Right atrium auricular region (tissue), 2 donors: ENCODE data around the gene SMIM14. TPM values are rescaled to one million over a fixed set of nuclear protein-coding genes. Genes with fewer than 3 reads are reported as not detected.
"Not testable (repeated sequence)": the region's sequence is repeated elsewhere in the genome, so short reads cannot be mapped to it uniquely, and the experiment has no call there.

Experiments used
- DNase-seq: peaks from one replicate; pipeline ENCODE4 v3.0.0-alpha.2; 2019; ENCODE audit warnings: low spot score
- H3K27ac ChIP-seq, 2 donors: fragments of 200-600 bp; sonication (generic); 1 replicate in 1 of 2; 2 replicates in 1 of 2; pipeline ENCODE4 v1.5.1; 2016 to 2019
- H3K27me3 ChIP-seq, 2 donors: fragments of 200-600 bp; sonication (generic); one replicate each; pipeline versions ENCODE4 v1.5.1 to v1.6.0; 2017 to 2019
- H3K36me3 ChIP-seq: fragments of 200-600 bp; sonication (generic); one replicate; pipeline ENCODE4 v1.5.1; 2016
- H3K4me1 ChIP-seq, 2 donors: fragments of 200-600 bp; sonication (generic); one replicate each; pipeline versions ENCODE4 v1.5.1 to v1.6.0; 2017 to 2019
- H3K4me3 ChIP-seq, 2 donors: fragments of 200-600 bp; sonication (generic); 1 replicate in 1 of 2; 2 replicates in 1 of 2; pipeline ENCODE4 v1.5.1; 2017 to 2019; ENCODE audit warnings: mild to moderate bottlenecking in 1 of 2, moderate library complexity in 1 of 2
- H3K9me3 ChIP-seq, 2 donors: fragments of 200-600 bp; sonication (generic); one replicate each; pipeline ENCODE4 v1.5.1; 2019
- total RNA-seq, 2 donors: library from RNA; depleted of rRNA; stranded (reverse); fragments of >200 nt; gene quantifications; one replicate each; pipeline ENCODE4 v1.1.0, GENCODE V29; 2016
- TF ChIP-seq, protein P1 (sequence below), 2 donors: fragments of 200-600 bp; sonication (generic); IDR thresholded peaks; one replicate each; pipeline ENCODE4 v1.5.1; 2019; ENCODE audit warnings: antibody characterized with exemption in 2 of 2

Gene SMIM14
- total RNA-seq, 2 donors from 2014 or later: 15.2 to 16.6 TPM

DNA sequence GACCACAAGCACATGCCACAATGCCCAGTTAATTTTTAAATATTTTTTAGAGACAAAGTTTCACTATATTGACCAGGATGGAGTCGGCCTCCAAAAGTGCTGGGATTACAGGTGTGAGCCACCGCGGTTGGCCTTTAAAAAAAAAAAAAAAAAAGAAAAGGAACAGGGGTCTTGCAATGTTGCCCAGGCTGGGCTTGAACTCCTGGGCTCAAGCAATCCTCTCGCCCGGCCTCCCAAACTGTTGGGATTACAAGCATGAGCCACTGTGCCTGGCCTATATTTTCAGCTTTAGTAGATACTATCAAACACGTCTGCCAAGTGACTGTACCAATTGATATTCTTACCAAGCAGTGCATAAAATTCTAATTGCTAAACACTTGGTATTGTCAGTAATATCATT is 120.2 kb downstream of the SMIM14 start:
- Histone ChIP-seq H3K27ac (no peak overlapping the region), H3K4me1 (peaks cover 0 to 7% of the 10 kb centered on the region in 2 donors), H3K27me3 (no peaks in the 10 kb centered on the region), H3K4me3 (no peak overlapping the region), H3K9me3 (no peaks in the 10 kb centered on the region), H3K36me3 (peaks cover 22% of the 10 kb centered on the region)
- DNase-seq: no peak
- TF ChIP-seq, protein P1, sequence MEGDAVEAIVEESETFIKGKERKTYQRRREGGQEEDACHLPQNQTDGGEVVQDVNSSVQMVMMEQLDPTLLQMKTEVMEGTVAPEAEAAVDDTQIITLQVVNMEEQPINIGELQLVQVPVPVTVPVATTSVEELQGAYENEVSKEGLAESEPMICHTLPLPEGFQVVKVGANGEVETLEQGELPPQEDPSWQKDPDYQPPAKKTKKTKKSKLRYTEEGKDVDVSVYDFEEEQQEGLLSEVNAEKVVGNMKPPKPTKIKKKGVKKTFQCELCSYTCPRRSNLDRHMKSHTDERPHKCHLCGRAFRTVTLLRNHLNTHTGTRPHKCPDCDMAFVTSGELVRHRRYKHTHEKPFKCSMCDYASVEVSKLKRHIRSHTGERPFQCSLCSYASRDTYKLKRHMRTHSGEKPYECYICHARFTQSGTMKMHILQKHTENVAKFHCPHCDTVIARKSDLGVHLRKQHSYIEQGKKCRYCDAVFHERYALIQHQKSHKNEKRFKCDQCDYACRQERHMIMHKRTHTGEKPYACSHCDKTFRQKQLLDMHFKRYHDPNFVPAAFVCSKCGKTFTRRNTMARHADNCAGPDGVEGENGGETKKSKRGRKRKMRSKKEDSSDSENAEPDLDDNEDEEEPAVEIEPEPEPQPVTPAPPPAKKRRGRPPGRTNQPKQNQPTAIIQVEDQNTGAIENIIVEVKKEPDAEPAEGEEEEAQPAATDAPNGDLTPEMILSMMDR (IDR thresholded peaks at IDR 0.05): no peak

DNA sequence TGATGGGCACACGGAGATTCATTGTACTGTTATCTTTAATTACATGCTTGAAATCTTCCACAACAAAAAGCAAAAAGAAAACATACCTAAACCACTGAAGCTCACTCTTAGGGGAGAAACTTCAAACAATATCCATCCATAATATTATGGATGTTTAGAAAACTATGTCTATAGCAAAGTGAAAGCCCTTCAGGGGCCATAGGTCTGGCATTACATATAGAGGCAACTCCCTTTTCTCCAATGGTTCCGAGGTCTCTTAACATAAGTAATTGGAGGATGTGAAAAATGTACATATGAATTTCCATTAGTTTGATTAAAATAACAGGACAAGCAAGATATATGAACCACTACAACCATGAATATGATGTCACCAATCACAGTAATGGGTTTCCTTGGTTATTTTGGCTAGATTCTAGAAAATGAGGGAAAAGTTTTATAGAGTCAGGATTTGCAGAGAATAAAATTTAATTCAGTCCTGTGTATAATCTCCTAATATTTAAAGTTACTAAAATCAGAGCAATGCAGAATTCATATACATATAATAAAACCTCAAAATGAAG is 122.2 kb downstream of the SMIM14 start:
- peaks cover 0 to 7% of the 10 kb centered on the region in 2 donors for H3K4me1 ChIP-seq
- no peak for DNase-seq
- no peak overlapping the region for H3K27ac ChIP-seq
- TF ChIP-seq, protein P1 (IDR thresholded peaks at IDR 0.05): no peak
- no peaks in the 10 kb centered on the region for H3K9me3 ChIP-seq
- H3K27me3 ChIP-seq: no peaks in the 10 kb centered on the region
- H3K36me3 ChIP-seq: peaks cover 39% of the 10 kb centered on the region
- no peak overlapping the region for H3K4me3 ChIP-seq

DNA sequence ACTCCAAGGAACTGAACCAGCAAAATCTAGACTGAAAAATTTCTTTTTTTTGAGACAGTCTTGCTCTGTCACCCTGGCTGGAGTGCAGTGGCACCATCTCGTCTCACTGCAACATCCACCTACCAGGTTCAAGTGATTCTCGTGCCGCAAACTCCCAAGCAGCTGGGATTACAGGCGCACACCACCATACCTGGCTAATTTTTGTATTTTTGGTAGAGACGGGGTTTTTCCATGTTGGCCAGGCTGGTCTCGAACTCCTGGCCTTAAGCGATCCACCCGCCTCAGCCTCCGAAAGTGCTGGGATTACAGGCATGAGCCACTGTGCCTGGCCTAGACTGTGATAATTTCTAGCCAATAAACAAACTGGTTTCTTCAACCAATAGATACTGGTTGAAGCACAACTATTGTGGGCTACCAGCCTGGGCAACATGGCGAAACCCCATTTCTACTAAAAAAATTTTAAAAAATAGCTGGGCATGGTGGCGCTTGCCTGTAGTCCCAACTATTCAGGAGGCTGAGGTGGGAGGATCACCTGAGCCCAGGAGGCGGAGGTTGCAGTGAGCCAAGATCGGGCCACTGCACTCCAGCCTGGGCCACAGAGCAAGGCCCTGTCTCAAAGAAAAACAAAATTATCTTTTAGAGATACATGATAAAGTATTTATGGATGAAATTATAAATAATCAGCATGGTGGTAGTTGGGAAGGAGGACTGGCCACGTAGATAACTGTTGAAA is 122.8 kb downstream of the SMIM14 start:
- H3K4me1 ChIP-seq, H3K27ac ChIP-seq, H3K4me3 ChIP-seq, H3K9me3 ChIP-seq, H3K27me3 ChIP-seq, DNase-seq: not testable (repeated sequence)
- peaks cover 44% of the 10 kb centered on the region for H3K36me3 ChIP-seq

DNA sequence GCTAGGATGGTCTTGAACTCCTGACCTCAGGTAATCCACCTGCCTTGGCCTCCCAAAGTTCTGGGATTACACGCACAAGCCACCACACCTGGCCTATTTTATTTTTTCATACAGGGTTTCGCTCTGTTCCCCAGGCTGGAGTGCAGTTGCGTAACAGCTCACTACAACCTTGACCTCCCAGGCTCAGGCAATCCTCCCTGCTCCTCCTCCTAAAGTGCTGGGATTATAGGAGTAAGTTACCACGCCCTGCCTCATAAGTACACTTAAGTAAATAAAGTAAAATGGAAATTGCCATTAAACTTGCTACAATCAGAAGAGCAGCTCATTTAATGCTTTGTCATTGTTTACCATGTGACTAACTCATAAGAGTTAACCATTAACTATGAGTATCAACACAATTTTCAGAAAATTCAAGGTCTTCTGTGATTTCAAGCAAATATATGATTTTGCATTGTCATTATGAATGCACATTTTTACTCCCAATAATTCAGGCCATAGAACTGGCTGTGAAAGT is 123.7 kb downstream of the SMIM14 start:
- peaks cover 51% of the 10 kb centered on the region for H3K36me3 ChIP-seq
- no peak overlapping the region for H3K4me3 ChIP-seq
- peaks cover 0 to 7% of the 10 kb centered on the region in 2 donors for H3K4me1 ChIP-seq
- DNase-seq: no peak
- no peaks in the 10 kb centered on the region for H3K9me3 ChIP-seq
- TF ChIP-seq, protein P1 (IDR thresholded peaks at IDR 0.05): no peak
- no peaks in the 10 kb centered on the region for H3K27me3 ChIP-seq
- no peak overlapping the region for H3K27ac ChIP-seq

DNA sequence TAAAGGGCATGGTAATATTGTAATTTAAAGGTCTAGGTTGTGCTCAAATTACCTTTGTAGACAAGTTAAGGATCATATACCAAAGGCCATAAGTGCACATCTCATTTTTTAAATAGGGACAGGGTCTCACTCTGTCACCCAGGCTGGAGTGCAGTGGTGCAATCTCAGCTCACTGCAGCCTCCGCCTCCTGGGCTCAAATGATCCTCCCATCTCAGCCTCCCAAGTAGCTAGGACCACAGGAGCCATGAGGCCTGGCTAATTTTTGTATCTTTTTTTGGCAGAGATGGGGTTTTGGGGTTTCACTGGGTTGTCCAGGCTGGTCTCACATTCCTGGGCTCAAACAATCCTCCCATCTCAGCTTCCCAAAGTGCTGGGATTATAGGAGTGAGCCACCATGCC is 124.4 kb downstream of the SMIM14 start:
- H3K4me1 ChIP-seq, DNase-seq, H3K9me3 ChIP-seq, H3K27ac ChIP-seq, H3K27me3 ChIP-seq, H3K4me3 ChIP-seq: not testable (repeated sequence)
- peaks cover 53% of the 10 kb centered on the region for H3K36me3 ChIP-seq

DNA sequence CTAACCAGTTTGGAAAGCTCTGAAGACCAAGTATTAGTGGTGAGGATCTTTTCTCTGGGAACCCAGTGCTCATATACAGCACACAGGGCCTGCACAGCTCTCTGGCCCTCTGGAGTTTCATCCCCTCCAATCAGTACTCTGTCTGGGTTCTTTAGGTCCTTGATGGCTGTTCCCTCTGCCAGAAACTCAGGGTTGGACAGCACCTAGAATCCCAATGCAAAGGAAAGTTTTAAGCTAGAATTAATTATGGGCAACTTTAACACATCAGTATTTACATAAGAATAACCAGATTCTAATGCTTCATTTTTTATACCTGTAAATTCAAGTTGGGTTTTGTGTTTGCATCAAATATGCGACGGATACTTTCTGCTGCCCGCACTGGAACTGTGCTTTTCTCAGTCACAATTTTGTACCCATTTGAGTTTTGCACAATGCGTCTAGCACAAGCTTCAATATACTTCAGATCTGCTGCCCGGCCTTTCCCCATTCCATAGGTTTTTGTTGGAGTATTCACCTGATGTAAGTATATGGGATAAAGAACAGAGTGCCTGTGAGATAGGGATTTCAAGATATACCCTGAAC is 128.2 kb downstream of the SMIM14 start:
- no peaks in the 10 kb centered on the region for H3K9me3 ChIP-seq
- no peak for DNase-seq
- H3K27ac ChIP-seq: no peak overlapping the region
- no peak overlapping the region for H3K4me3 ChIP-seq
- H3K4me1 ChIP-seq: peaks cover 0 to 7% of the 10 kb centered on the region in 2 donors
- H3K36me3 ChIP-seq: peaks cover 73% of the 10 kb centered on the region
- TF ChIP-seq, protein P1 (IDR thresholded peaks at IDR 0.05): no peak
- no peaks in the 10 kb centered on the region for H3K27me3 ChIP-seq
